WTC11 (cell line): Measurements from ENCODE around the gene PDCD1LG2. TPM values are rescaled to one million over a fixed set of nuclear protein-coding genes. Genes with fewer than 3 reads are reported as not detected.

ENCODE experiments used
- ATAC-seq: fragments of 200-7000 bp; cut with Tn5 transposase; 2 replicates; pipeline ENCODE4 v1.10.0; 2021; ENCODE audit warnings: mild to moderate bottlenecking, moderate library complexity
- CTCF ChIA-PET: fragments of 300-600 bp; sonication (Branson Sonifier 250); formaldehyde crosslinking; loops from one replicate; lab custom pipeline; 2021; ENCODE audit warnings: antibody characterized with exemption; lab: Charles Lee
- POLR2A ChIA-PET: fragments of 350-600 bp; sonication (Branson Sonifier 250); formaldehyde crosslinking; loops from one replicate; lab custom pipeline; 2021; ENCODE audit warnings: antibody characterized with exemption; lab: Charles Lee
- DNase-seq: peaks from one replicate; pipeline ENCODE4 v3.0.0; 2021; ENCODE audit warnings: low spot score
- H3K27ac Mint-ChIP-seq: 2 replicates; pipeline ENCODE4 v1.8.0; 2021; ENCODE audit warnings: mixed read lengths
- H3K27me3 Mint-ChIP-seq: 2 replicates; pipeline ENCODE4 v1.8.0; 2021; ENCODE audit warnings: low read depth, mild to moderate bottlenecking, moderate library complexity, mixed read lengths
- H3K36me3 Mint-ChIP-seq: 2 replicates; pipeline ENCODE4 v1.8.0; 2021; ENCODE audit warnings: mixed read lengths
- H3K4me1 Mint-ChIP-seq: 2 replicates; pipeline ENCODE4 v1.8.0; 2022; ENCODE audit warnings: mixed read lengths
- H3K4me3 Mint-ChIP-seq: 2 replicates; pipeline ENCODE4 v1.8.0; 2021; ENCODE audit warnings: mild to moderate bottlenecking, moderate library complexity, mixed read lengths
- H3K9me3 Mint-ChIP-seq: 2 replicates; pipeline ENCODE4 v1.8.0; 2021; ENCODE audit warnings: mixed read lengths
- CREM ChIP-seq: sonication (generic); formaldehyde crosslinking; IDR thresholded peaks from 2 replicates; pipeline ENCODE4 v1.8.1; 2022; ENCODE audit warnings: mild to moderate bottlenecking, missing genetic modification reagents, moderate library complexity
- E2F4 ChIP-seq: sonication (generic); formaldehyde crosslinking; IDR thresholded peaks from 2 replicates; pipeline ENCODE4 v1.8.1; 2022; ENCODE audit warnings: low read depth, mild to moderate bottlenecking, moderate library complexity, missing genetic modification reagents, borderline replicate concordance
- ELF4 ChIP-seq: sonication (generic); formaldehyde crosslinking; IDR thresholded peaks from 2 replicates; pipeline ENCODE4 v1.8.1; 2022; ENCODE audit warnings: low read depth, mild to moderate bottlenecking, moderate library complexity, missing genetic modification reagents
- IRF2 ChIP-seq: sonication (generic); formaldehyde crosslinking; IDR thresholded peaks from 2 replicates; pipeline ENCODE4 v1.8.0; 2022; ENCODE audit warnings: low read depth, missing genetic modification reagents, borderline replicate concordance
- MAX ChIP-seq: sonication (generic); formaldehyde crosslinking; IDR thresholded peaks from 2 replicates; pipeline ENCODE4 v1.8.0; 2022; ENCODE audit warnings: mild to moderate bottlenecking, missing genetic modification reagents
- PRRX2 ChIP-seq: fragments of 250-450 bp; sonication (Bioruptor Pico); IDR thresholded peaks from 2 replicates; pipeline ENCODE4 v1.8.0; 2021; ENCODE audit warnings: mild to moderate bottlenecking
- SMAD3 ChIP-seq: sonication (generic); formaldehyde crosslinking; IDR thresholded peaks from 2 replicates; pipeline ENCODE4 v1.8.0; 2022; ENCODE audit warnings: missing genetic modification reagents, mild to moderate bottlenecking, borderline replicate concordance
- SMAD4 ChIP-seq: sonication (generic); formaldehyde crosslinking; IDR thresholded peaks from 2 replicates; pipeline ENCODE4 v1.8.0; 2022; ENCODE audit warnings: mild to moderate bottlenecking, missing genetic modification reagents
- TCF7 ChIP-seq: sonication (generic); formaldehyde crosslinking; IDR thresholded peaks from 2 replicates; pipeline ENCODE4 v1.8.0; 2022; ENCODE audit warnings: mild to moderate bottlenecking, low read depth, missing genetic modification reagents, moderate library complexity
- TEAD4 ChIP-seq: sonication (generic); formaldehyde crosslinking; IDR thresholded peaks from 2 replicates; pipeline ENCODE4 v1.8.0; 2022; ENCODE audit warnings: mild to moderate bottlenecking, missing genetic modification reagents
- ZNF121 ChIP-seq: sonication (generic); formaldehyde crosslinking; IDR thresholded peaks from 2 replicates; pipeline ENCODE4 v1.8.0; 2023; ENCODE audit warnings: missing genetic modification reagents
- ZNF281 ChIP-seq: sonication (generic); formaldehyde crosslinking; IDR thresholded peaks from 2 replicates; pipeline ENCODE4 v1.8.0; 2023; ENCODE audit warnings: mild to moderate bottlenecking, missing genetic modification reagents
- ZNF671 ChIP-seq: fragments of 250-450 bp; sonication (Bioruptor Pico); IDR thresholded peaks from 2 replicates; pipeline ENCODE4 v1.8.0; 2021; ENCODE audit warnings: mild to moderate bottlenecking
- total RNA-seq: library from RNA; stranded (reverse); gene quantifications from 3 replicates; pipeline ENCODE4 v1.2.3, GENCODE V29; 2021
- TF ChIP-seq, protein P1 (sequence below): sonication (generic); formaldehyde crosslinking; IDR thresholded peaks from 2 replicates; pipeline ENCODE4 v1.8.0; 2022; ENCODE audit warnings: mild to moderate bottlenecking, missing genetic modification reagents
- TF ChIP-seq, protein P2 (sequence below): sonication (generic); formaldehyde crosslinking; IDR thresholded peaks from 2 replicates; pipeline ENCODE4 v1.8.1; 2022; ENCODE audit warnings: missing genetic modification reagents, borderline replicate concordance
- TF ChIP-seq, protein P3 (sequence below): sonication (generic); formaldehyde crosslinking; IDR thresholded peaks from 2 replicates; pipeline ENCODE4 v1.8.1; 2023; ENCODE audit warnings: mild to moderate bottlenecking, missing genetic modification reagents, moderate library complexity

Gene PDCD1LG2
- total RNA-seq, 1 experiment from 2014 or later, result not detected

GRCh38 chr9:5512658-5513452 is 2.5 kb downstream of the PDCD1LG2 start:
- ATAC-seq (no peak), DNase-seq (no peak)
- no peak for TF ChIP-seq ZNF121 (CRISPR knock-in tag)
- TF ChIP-seq PRRX2 (CRISPR knock-in tag), result no peak
- no peak for TF ChIP-seq ZNF671 (CRISPR knock-in tag)
- no peak for TF ChIP-seq ELF4 (CRISPR knock-in tag)
- no peak for TF ChIP-seq SMAD3 (CRISPR knock-in tag)
- no peak for TF ChIP-seq IRF2
- TF ChIP-seq, protein P1, sequence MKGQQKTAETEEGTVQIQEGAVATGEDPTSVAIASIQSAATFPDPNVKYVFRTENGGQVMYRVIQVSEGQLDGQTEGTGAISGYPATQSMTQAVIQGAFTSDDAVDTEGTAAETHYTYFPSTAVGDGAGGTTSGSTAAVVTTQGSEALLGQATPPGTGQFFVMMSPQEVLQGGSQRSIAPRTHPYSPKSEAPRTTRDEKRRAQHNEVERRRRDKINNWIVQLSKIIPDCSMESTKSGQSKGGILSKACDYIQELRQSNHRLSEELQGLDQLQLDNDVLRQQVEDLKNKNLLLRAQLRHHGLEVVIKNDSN (CRISPR knock-in tag), result no peak
- no peak for TF ChIP-seq MAX
- TF ChIP-seq, protein P2, sequence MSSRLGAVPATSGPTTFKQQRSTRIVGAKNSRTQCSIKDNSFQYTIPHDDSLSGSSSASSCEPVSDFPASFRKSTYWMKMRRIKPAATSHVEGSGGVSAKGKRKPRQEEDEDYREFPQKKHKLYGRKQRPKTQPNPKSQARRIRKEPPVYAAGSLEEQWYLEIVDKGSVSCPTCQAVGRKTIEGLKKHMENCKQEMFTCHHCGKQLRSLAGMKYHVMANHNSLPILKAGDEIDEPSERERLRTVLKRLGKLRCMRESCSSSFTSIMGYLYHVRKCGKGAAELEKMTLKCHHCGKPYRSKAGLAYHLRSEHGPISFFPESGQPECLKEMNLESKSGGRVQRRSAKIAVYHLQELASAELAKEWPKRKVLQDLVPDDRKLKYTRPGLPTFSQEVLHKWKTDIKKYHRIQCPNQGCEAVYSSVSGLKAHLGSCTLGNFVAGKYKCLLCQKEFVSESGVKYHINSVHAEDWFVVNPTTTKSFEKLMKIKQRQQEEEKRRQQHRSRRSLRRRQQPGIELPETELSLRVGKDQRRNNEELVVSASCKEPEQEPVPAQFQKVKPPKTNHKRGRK (CRISPR knock-in tag), result no peak
- no peak for TF ChIP-seq SMAD4 (CRISPR knock-in tag)
- Mint-ChIP-seq H3K27me3 (no peaks in the 10 kb centered on the region), H3K4me3 (no peak overlapping the region), H3K27ac (no peak overlapping the region), H3K9me3 (peaks cover 2% of the 10 kb centered on the region; the same call in 1 of the 2 replicates), H3K4me1 (peaks cover 12% of the 10 kb centered on the region), H3K36me3 (no peaks in the 10 kb centered on the region)
- ChIA-PET POLR2A (no interaction called here), CTCF (no interaction called here)

DNA sequence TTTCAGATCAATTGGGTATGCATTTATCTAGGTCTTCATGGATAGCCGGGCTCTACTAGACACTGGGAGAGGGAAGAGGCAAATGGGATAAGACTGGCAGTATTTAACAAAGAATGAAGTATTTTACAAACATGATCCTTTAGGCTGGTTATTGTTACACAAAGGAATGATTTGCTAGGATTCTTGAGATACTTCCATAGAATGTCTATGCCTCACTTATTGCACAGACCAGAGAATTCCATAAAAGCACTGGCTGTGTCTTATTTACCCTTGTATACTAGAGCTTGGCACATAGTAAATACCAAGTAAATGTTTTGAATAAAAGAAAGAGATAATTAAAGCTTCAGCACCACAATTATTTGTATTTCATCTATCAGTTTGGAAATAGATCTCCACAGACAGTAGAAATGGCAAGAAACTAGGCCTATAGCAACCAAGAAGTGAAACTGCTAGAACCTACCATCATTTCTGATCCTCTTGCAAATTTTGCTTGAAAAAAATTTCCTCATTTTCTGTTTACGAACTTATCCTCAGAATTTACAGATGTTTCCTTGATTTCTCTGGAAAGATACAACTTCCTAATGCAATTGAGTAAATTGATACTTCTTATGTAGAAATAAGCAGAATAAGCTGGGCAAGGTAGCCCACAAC is 3.8 kb downstream of the PDCD1LG2 start:
- Mint-ChIP-seq H3K4me3 (no peak overlapping the region), H3K4me1 (peaks cover 24% of the 10 kb centered on the region), H3K27me3 (no peaks in the 10 kb centered on the region; the same call in 1 of the 2 replicates), H3K9me3 (no peaks in the 10 kb centered on the region), H3K27ac (no peak overlapping the region), H3K36me3 (no peaks in the 10 kb centered on the region)
- TF ChIP-seq TCF7 (CRISPR knock-in tag) (no peak), E2F4 (CRISPR knock-in tag) (no peak), ZNF281 (CRISPR knock-in tag) (no peak), CREM (CRISPR knock-in tag) (no peak), SMAD3 (CRISPR knock-in tag) (no peak), TEAD4 (no peak), ZNF121 (CRISPR knock-in tag) (no peak)
- TF ChIP-seq, protein P3, sequence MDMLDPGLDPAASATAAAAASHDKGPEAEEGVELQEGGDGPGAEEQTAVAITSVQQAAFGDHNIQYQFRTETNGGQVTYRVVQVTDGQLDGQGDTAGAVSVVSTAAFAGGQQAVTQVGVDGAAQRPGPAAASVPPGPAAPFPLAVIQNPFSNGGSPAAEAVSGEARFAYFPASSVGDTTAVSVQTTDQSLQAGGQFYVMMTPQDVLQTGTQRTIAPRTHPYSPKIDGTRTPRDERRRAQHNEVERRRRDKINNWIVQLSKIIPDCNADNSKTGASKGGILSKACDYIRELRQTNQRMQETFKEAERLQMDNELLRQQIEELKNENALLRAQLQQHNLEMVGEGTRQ (CRISPR knock-in tag), result no peak
- ATAC-seq, result no peak
- DNase-seq, result no peak
- POLR2A ChIA-PET, result no interaction called here
- CTCF ChIA-PET, result no interaction called here
